Breast epithelium (tissue), 3 donors: ENCODE data around the gene FBN3.
"Not testable (repeated sequence)": the region's sequence is repeated elsewhere in the genome, so short reads cannot be mapped to it uniquely, and the experiment has no call there.

Source experiments
- POLR2A ChIP-seq: fragments of 450-650 bp; IDR thresholded peaks from one replicate; pipeline ENCODE4 v1.6.1; 2016; ENCODE audit warnings: antibody characterized with exemption, mild to moderate bottlenecking, moderate library complexity
- TF ChIP-seq, protein P1 (sequence below), 3 donors: fragments of 450-650 bp; IDR thresholded peaks; one replicate each; pipeline ENCODE4 v1.5.1; 2016 to 2017; ENCODE audit warnings: antibody characterized with exemption in 3 of 3, mild to moderate bottlenecking in 3 of 3, moderate library complexity in 3 of 3

- TF ChIP-seq, protein P1, sequence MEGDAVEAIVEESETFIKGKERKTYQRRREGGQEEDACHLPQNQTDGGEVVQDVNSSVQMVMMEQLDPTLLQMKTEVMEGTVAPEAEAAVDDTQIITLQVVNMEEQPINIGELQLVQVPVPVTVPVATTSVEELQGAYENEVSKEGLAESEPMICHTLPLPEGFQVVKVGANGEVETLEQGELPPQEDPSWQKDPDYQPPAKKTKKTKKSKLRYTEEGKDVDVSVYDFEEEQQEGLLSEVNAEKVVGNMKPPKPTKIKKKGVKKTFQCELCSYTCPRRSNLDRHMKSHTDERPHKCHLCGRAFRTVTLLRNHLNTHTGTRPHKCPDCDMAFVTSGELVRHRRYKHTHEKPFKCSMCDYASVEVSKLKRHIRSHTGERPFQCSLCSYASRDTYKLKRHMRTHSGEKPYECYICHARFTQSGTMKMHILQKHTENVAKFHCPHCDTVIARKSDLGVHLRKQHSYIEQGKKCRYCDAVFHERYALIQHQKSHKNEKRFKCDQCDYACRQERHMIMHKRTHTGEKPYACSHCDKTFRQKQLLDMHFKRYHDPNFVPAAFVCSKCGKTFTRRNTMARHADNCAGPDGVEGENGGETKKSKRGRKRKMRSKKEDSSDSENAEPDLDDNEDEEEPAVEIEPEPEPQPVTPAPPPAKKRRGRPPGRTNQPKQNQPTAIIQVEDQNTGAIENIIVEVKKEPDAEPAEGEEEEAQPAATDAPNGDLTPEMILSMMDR (IDR thresholded peaks at IDR 0.05) = not testable (repeated sequence)
- TF ChIP-seq POLR2A = not testable (repeated sequence)
Measured at GRCh38 chr19:8024256-8024655, 125.1 kb downstream of the FBN3 start.
